K562 (cell line): ENCODE data around the gene DNMT3A. TPM values are rescaled to one million over a fixed set of nuclear protein-coding genes. Genes with fewer than 3 reads are reported as not detected.

Source experiments
- ATAC-seq: fragments of 200-7000 bp; cut with Tn5 transposase; 3 replicates; pipeline ENCODE4 v1.9.1; 2020; ENCODE audit warnings: moderate library complexity
- BruUV-seq: library from RNA; stranded (reverse); fragments of 400-500 nt; replicated peaks from 2 replicates; lab custom pipeline; 2021; lab: Mats Ljungman, UMichigan
- CTCF ChIA-PET: fragments of 300-600 bp; formaldehyde crosslinking; extraction: SDS; loops from one replicate; lab custom pipeline; 2021; ENCODE audit warnings: low intra/inter-chr PET ratio; lab: Yijun Ruan, JAX
- POLR2A ChIA-PET: fragments of 300-600, 350-650 bp; sonication (Branson Sonifier 250); formaldehyde crosslinking; extraction: SDS; loops from one replicate; lab custom pipeline; 2021; ENCODE audit warnings: antibody characterized with exemption, inconsistent platforms; lab: Yijun Ruan, JAX
- DNase-seq, 4 experiments: peaks; one replicate each; pipeline versions ENCODE4 v3.0.0 to v3.0.0-alpha.2; 2011 to 2018; ENCODE audit warnings: low spot score in 3 of 4, mixed read lengths in 3 of 4; ENCODE audit errors: extremely low read depth in 1 of 4
- FAIRE-seq: peaks from 2 replicates; lab custom pipeline; 2011; peaks lifted over from hg19 to GRCh38; lab: Jason Lieb, UNC
- H2AFZ ChIP-seq: 2 replicates; pipeline ENCODE4 v1.6.0; 2011; ENCODE audit warnings: low read depth, low read length, control low read depth, inconsistent platforms
- H3K27ac ChIP-seq: fragments of 200-600 bp; 3 replicates; pipeline ENCODE4 v1.8.0; 2011; ENCODE audit warnings: low read depth, mild to moderate bottlenecking, control low read depth, inconsistent platforms, low read length, moderate library complexity, mixed read lengths; ENCODE audit errors: extremely low read depth
- H3K27me3 ChIP-seq, 2 experiments: fragments of 300-600 bp in 1 of 2; 2 replicates in 1 of 2; 3 replicates in 1 of 2; pipeline versions ENCODE4 v1.6.0 to v1.8.0; 2011; ENCODE audit warnings: inconsistent platforms in 2 of 2, low read length in 2 of 2, mild to moderate bottlenecking in 1 of 2, mixed read lengths in 1 of 2, moderate library complexity in 1 of 2; ENCODE audit not compliant: control insufficient read depth in 2 of 2, insufficient read depth in 2 of 2
- H3K36me3 ChIP-seq: fragments of 300-600 bp; 3 replicates; pipeline ENCODE4 v1.8.0; 2011; ENCODE audit warnings: mild to moderate bottlenecking, low read length, inconsistent platforms; ENCODE audit not compliant: control insufficient read depth, insufficient read depth
- H3K4me1 ChIP-seq, 2 experiments: fragments of 200-600 bp in 1 of 2; replicated peaks in 1 of 2; 2 replicates in 1 of 2; 3 replicates in 1 of 2; pipeline versions ENCODE4 v1.5.1 to v1.8.0; 2011; ENCODE audit warnings: inconsistent platforms in 2 of 2, low read length in 2 of 2, mild to moderate bottlenecking in 1 of 2, mixed read lengths in 1 of 2, moderate library complexity in 1 of 2; ENCODE audit not compliant: control insufficient read depth in 2 of 2, insufficient read depth in 2 of 2
- H3K4me2 ChIP-seq: 2 replicates; pipeline ENCODE4 v1.6.1; 2011; ENCODE audit warnings: low read length, control low read depth, inconsistent platforms, mixed read lengths; ENCODE audit not compliant: insufficient read depth
- H3K4me3 ChIP-seq: fragments of 200-600 bp; sonication (generic), shearing (Covaris generic); 2 replicates; pipeline ENCODE4 v1.5.1; 2016; ENCODE audit warnings: control low read depth, inconsistent platforms
- H3K79me2 ChIP-seq: fragments of 200-600 bp; 3 replicates; pipeline ENCODE4 v1.8.0; 2011; ENCODE audit warnings: low read length, inconsistent platforms; ENCODE audit not compliant: control insufficient read depth, insufficient read depth
- H3K9ac ChIP-seq, 2 experiments: 2 replicates each; pipeline versions ENCODE4 v1.6.0 to v1.6.1; 2011; ENCODE audit warnings: low read depth in 2 of 2, low read length in 2 of 2, control low read depth in 1 of 2, inconsistent platforms in 1 of 2, mild to moderate bottlenecking in 1 of 2, mixed read lengths in 1 of 2; ENCODE audit not compliant: insufficient read depth in 1 of 2
- H3K9me1 ChIP-seq: one replicate; pipeline ENCODE4 v1.6.0; 2011; ENCODE audit warnings: inconsistent platforms, mild to moderate bottlenecking, low read length, moderate library complexity; ENCODE audit not compliant: control insufficient read depth, insufficient read depth
- H3K9me3 ChIP-seq: replicated peaks from 2 replicates; pipeline ENCODE4 v1.5.1; 2011; ENCODE audit warnings: low read depth, low read length, inconsistent platforms; ENCODE audit not compliant: control insufficient read depth, insufficient read depth
- H4K20me1 ChIP-seq: replicated peaks from 2 replicates; pipeline ENCODE4 v1.6.1; 2011; ENCODE audit warnings: low read length, inconsistent platforms, mixed read lengths; ENCODE audit not compliant: control insufficient read depth, insufficient read depth
- GTF2A2 ChIP-seq: IDR thresholded peaks from 2 replicates; pipeline ENCODE4 v1.6.1; 2016; ENCODE audit warnings: mild to moderate bottlenecking, missing genetic modification characterization, missing compliant biosample characterization
- HDAC8 ChIP-seq: fragments of 450-650 bp; IDR thresholded peaks from 2 replicates; pipeline ENCODE4 v1.6.1; 2016; ENCODE audit warnings: mild to moderate bottlenecking, missing genetic modification characterization, moderate library complexity, missing compliant biosample characterization
- PHTF2 ChIP-seq: fragments of 250-450 bp; sonication (Bioruptor Pico); IDR thresholded peaks from 2 replicates; pipeline ENCODE4 v1.5.0; 2021; ENCODE audit warnings: mild to moderate bottlenecking
- SPI1 ChIP-seq: IDR thresholded peaks from 2 replicates; pipeline ENCODE4 v1.6.1; 2011; ENCODE audit warnings: low read depth, low read length, control low read depth, borderline replicate concordance
- ZNF764 ChIP-seq: fragments of 250-450 bp; sonication (Bioruptor Pico); IDR thresholded peaks from 2 replicates; pipeline ENCODE4 v1.4.0; 2020; ENCODE audit warnings: low read depth, mild to moderate bottlenecking, moderate library complexity
- WGBS: fragments of 100-300 bp; shearing (Covaris generic); methylation state at CpG from one replicate; pipeline ENCODE4 v1.1.6; 2016; ENCODE audit warnings: low coverage, mixed read lengths; ENCODE audit not compliant: insufficient coverage; ENCODE audit errors: missing lambda C conversion rate; 5-methylcytosine and 5-hydroxymethylcytosine counted together
- in situ Hi-C: fragments of 300-500 bp; cut with MboI; formaldehyde crosslinking; loops from 4 replicates; pipeline ENCODE4 v1.15.0; 2018; ENCODE audit warnings: inconsistent platforms, mixed read lengths
- intact Hi-C: fragments of 100-400 bp; cut with micrococcal nuclease; formaldehyde crosslinking; loops from 2 replicates; pipeline ENCODE4 v1.14.2; 2022
- polyA plus RNA-seq, 8 experiments: library from polyadenylated mRNA; depleted of rRNA in 4 of 8; stranded (reverse) in 5 of 8; unstranded in 3 of 8; fragments of >200 nt; fragmentation: Nextera tagmentation in 2 of 8; fragmentation: Illumina TruSeq in 1 of 8; extraction: Ambion mirVana in 2 of 8; extraction: Trizol in 1 of 8; gene quantifications; 2 replicates each; pipeline versions ENCODE4 v1.2.1 to v1.2.3, GENCODE V29; 2011 to 2014; ENCODE audit warnings: inconsistent platforms in 1 of 8, missing spikeins in 1 of 8
- total RNA-seq, 7 experiments: library from RNA; depleted of rRNA in 6 of 7; stranded (reverse); fragments of >200 nt in 6 of 7; fragmentation: Illumina TruSeq in 2 of 7; extraction: Trizol in 2 of 7; gene quantifications; 2 replicates each; pipeline versions ENCODE4 v1.2.1 to v1.2.3, GENCODE V29; 2011 to 2021; ENCODE audit warnings: low replicate concordance in 1 of 7
- TF ChIP-seq, protein P1 (sequence below): sonication (generic); formaldehyde crosslinking; IDR thresholded peaks from 2 replicates; pipeline ENCODE4 v1.9.0; 2022; ENCODE audit warnings: mild to moderate bottlenecking, missing genetic modification reagents
- TF ChIP-seq, protein P2 (sequence below): sonication (generic); formaldehyde crosslinking; IDR thresholded peaks from 2 replicates; pipeline ENCODE4 v1.8.0; 2022; ENCODE audit warnings: missing genetic modification reagents, mild to moderate bottlenecking, borderline replicate concordance

DNMT3A gene
- total and polyA plus RNA-seq, 9 of the 15 experiments (the other 6 are each of a cell fraction or from before 2014, with no cell fraction given), result 3.0 to 16.0 (median 6.1) TPM

DNA sequence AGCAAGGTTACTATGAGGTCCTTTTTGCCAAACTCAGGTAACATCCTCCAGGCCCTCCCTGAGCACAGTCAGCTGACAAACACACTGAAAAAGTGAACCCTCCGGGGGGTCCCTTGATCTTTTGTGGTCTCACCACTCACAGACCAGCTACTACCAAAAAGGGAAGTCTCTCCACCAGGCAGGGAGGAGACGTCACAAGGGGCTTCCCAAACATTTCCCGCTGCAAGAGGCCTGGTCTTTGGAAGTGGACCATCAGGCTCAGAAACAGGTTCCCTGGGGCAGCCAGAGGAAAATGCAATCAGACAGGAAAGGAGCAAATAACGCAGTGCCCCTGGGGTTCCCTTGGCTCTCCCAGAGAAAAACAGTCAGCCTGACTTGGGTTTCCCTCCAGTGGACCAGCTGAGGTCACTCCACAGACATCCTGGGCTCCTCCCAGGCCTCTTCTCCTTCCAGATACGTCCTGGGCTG is 134.6 kb downstream of the DNMT3A start:
- no peak overlapping the region for H3K27ac ChIP-seq
- TF ChIP-seq, protein P1, sequence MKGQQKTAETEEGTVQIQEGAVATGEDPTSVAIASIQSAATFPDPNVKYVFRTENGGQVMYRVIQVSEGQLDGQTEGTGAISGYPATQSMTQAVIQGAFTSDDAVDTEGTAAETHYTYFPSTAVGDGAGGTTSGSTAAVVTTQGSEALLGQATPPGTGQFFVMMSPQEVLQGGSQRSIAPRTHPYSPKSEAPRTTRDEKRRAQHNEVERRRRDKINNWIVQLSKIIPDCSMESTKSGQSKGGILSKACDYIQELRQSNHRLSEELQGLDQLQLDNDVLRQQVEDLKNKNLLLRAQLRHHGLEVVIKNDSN (CRISPR knock-in tag), result no peak
- TF ChIP-seq ZNF764 (CRISPR knock-in tag) (no peak), GTF2A2 (tag) (no peak), HDAC8 (tag) (no peak), PHTF2 (CRISPR knock-in tag) (no peak), SPI1 (peak; percentile 61; the same call in 1 of the 2 replicates)
- TF ChIP-seq, protein P2, sequence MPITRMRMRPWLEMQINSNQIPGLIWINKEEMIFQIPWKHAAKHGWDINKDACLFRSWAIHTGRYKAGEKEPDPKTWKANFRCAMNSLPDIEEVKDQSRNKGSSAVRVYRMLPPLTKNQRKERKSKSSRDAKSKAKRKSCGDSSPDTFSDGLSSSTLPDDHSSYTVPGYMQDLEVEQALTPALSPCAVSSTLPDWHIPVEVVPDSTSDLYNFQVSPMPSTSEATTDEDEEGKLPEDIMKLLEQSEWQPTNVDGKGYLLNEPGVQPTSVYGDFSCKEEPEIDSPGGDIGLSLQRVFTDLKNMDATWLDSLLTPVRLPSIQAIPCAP (CRISPR knock-in tag), result no peak
- ChIA-PET POLR2A (interaction anchor here (0.6 to 2.2 kb wide), 3 partner anchors 22 to 227 kb away, joined by 3 to 7 read pairs (median 3); no protein-coding TSS in a partner anchor), CTCF (no interaction called here)
- H3K9ac ChIP-seq, result no peak overlapping the region
- DNase-seq (no peak), ATAC-seq (no peak), FAIRE-seq (no peak)
- no peaks in the 10 kb centered on the region for H4K20me1 ChIP-seq
- H3K4me1 ChIP-seq, result peaks cover 10 to 17% of the 10 kb centered on the region in 2 experiments; a peak in 4 of 5 replicates
- H2AFZ ChIP-seq, result peak overlapping the region; percentile 63; the same call in 1 of the 2 replicates
- in situ Hi-C loops (no loop called here), intact Hi-C loops (no loop called here)
- BruUV-seq, result no TSS peak
- WGBS, result 49% methylated on average over 5 of the region's 5 CpGs
- no peak overlapping the region for H3K4me2 ChIP-seq
- no peaks in the 10 kb centered on the region for H3K36me3 ChIP-seq
- H3K9me1 ChIP-seq, result no peaks in the 10 kb centered on the region
- H3K27me3 ChIP-seq, result no peaks in the 10 kb centered on the region
- H3K79me2 ChIP-seq, result no peaks in the 10 kb centered on the region
- H3K9me3 ChIP-seq, result no peaks in the 10 kb centered on the region
- H3K4me3 ChIP-seq, result no peak overlapping the region
